HG03066 (cell line): ENCODE measurements around the gene FOXP1.

ENCODE experiments used
- ATAC-seq: cut with Tn5 transposase; IDR thresholded peaks from one replicate; pipeline ENCODE4 v1.9.1; 2021; ENCODE audit warnings: low read depth; ENCODE audit not compliant: unreplicated experiment

The FOXP1 gene

DNA sequence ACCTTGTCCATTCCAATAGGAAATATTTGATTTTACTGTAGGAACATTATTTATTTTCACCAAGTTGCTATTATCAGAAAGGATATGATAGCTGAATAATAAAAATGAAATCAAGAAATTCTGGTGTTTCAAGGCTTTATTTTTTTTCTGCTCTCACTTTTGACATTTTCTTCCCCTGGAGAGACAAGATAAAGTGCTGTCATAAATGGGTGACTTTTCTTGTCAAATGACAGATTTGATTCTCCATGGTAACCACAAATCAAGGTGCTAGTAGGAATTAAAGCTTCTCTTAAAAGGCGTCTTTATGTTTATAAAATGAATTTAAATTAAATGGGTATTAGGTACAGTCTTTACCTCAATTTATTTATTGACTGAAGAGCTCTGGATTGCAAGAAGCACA lies 124.6 kb downstream of the FOXP1 start:
- ATAC-seq = no peak

DNA sequence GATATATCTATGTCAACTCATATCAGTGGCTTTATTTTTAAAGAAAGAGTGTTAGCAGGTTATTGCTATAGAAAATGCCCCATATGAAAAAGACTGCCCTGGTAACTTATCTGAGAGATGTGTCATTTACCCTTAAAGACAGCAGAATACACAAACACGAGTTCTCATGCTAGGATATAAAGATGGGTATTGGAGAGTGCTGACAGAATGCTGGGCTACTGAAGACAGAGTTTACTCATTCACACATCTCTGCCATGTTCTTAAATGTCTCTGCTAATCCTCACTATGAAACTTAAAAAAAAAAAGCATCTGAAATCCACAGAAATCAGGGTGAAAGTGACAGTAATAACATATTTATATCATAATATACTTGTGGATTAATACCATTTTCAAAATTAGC lies 126.7 kb downstream of the FOXP1 start:
- no peak for ATAC-seq

DNA sequence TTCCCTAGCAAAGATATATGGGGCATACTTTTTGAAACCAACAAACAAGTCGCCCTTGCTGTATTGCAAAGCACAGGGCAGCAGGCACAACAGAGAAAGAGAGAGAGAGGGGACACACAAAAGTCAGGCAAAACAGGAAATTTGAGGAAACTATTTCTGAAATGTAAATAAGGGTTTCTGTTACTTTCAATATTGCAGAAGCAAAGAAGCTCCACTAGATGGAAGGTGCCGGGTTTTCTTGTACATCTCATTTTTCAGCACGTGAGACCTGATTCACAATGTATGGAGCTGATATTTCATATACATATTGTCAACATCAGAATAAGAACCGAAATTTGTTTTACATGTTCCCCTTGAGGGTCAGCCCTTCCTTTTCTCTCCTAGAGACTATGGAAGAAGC lies 127.4 kb downstream of the FOXP1 start:
- ATAC-seq = no peak

GRCh38 chr3:71454512-71455403 lies 128.8 kb downstream of the FOXP1 start:
- no peak for ATAC-seq

DNA sequence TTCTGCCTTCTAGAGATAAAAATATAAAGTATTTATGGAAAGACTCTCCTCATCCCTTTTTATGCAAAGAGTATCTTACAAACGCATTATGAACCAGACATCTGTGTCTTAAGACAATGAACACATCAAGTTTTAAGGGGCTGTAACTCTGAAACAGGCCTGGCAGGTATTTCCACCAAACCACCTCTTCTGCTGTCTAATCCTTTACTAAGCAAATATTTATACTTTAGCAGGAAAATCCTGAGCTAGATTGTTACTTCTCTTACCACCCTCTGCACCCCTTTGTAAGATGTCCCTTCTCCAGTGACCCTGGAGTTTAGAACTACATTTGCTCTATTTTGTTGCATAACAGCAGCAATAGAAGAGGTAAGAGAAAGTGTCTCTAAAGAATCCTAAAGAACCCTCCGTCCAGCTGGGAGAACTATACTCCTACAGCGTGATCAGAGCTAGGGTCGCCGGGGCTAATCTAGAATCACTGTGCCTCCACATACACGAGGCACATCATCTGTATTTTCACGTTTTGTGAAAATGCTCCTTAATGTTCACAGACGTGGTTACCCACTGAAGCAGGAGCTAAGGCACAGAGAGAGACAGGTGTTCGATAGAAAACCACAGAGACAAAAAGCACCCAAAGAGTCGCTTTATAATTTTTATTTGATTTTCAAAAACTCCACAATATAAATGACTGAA lies 129.6 kb downstream of the FOXP1 start:
- no peak for ATAC-seq

- ATAC-seq = no peak
Observed at GRCh38 chr3:71453319-71453718, 130.2 kb downstream of the FOXP1 start.

GRCh38 chr3:71451812-71452211 lies 131.7 kb downstream of the FOXP1 start:
- ATAC-seq = no peak

GRCh38 chr3:71451060-71451459 lies 132.5 kb downstream of the FOXP1 start:
- ATAC-seq = no peak

- no peak for ATAC-seq
Observed at GRCh38 chr3:71450162-71450561, 133.4 kb downstream of the FOXP1 start.

GRCh38 chr3:71447803-71448202 lies 135.7 kb downstream of the FOXP1 start:
- no peak for ATAC-seq

DNA sequence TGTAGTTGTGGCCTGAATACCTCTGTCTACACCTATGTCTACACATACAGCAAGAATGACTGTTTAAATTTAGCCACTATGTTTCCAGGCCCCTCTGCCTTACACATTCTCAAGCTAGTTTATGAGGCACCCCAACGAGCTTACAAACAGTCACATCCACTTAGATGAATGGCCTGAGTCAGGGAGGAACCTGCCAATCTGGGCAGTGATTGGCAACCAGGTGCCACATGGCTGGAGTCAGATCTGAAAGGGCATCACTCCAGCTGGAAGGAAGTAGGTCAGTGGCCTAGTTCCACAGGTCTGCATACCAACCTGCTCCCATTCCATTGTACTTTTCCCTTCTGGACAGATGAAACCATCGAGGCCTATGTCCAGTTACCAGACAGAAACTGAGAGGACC lies 136.3 kb downstream of the FOXP1 start:
- ATAC-seq = no peak

DNA sequence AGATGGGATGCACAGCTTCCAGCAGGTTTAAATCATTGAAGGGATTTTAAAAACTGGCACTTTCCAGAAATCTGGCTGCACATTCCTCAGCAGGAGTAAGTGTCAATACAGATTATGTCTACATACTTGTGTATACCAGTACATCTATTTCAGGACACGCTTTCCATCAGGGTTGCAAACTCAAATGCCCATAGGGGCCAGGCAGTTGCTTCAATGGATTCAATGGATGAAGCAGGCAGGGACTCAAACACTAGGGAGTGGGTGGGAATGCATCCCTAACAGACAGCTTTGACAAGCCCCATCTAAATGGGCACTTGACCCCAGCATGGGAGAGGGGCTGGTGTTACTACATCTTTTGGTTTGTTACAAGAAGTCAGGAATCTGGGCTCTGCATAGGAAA lies 136.8 kb downstream of the FOXP1 start:
- ATAC-seq = no peak

DNA sequence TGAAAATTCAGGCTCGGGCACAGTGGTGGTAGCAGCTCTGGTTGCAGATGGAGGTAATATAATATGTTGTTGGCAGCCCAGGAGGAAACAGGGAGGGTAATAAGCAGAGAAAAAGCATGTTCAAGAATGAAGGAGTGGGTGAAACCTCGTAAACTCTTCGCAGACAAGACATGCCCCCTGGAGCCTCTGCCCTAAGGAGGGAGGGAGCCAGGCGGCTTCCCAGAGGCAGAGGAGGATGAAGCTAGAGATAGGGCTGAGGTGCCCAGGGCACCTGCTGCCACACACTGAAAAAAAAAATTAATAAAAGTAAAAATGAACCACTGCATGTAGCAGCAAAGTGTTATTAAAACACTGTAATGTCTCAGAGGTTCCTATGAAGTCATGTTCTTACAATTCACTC lies 137.3 kb downstream of the FOXP1 start:
- ATAC-seq = no peak

DNA sequence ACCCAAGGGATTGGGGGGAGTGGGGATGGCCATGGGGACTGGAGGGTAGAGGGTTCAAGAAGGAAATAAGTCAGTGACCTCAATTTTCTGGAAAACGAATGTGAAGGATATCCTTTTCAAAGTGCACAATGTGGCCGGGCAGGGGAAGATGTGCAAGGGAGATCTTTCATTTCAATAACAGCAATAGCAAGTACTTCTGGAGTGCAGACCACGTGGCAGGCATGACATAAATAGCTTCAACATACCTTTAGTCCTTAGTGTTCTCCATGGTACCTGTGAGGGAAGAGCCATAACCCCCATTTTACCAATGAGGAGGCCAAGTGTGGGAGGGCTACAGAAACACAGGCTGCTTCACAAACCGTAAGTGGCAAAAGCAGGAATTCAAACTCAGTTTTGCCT lies 138.7 kb downstream of the FOXP1 start:
- no peak for ATAC-seq

DNA sequence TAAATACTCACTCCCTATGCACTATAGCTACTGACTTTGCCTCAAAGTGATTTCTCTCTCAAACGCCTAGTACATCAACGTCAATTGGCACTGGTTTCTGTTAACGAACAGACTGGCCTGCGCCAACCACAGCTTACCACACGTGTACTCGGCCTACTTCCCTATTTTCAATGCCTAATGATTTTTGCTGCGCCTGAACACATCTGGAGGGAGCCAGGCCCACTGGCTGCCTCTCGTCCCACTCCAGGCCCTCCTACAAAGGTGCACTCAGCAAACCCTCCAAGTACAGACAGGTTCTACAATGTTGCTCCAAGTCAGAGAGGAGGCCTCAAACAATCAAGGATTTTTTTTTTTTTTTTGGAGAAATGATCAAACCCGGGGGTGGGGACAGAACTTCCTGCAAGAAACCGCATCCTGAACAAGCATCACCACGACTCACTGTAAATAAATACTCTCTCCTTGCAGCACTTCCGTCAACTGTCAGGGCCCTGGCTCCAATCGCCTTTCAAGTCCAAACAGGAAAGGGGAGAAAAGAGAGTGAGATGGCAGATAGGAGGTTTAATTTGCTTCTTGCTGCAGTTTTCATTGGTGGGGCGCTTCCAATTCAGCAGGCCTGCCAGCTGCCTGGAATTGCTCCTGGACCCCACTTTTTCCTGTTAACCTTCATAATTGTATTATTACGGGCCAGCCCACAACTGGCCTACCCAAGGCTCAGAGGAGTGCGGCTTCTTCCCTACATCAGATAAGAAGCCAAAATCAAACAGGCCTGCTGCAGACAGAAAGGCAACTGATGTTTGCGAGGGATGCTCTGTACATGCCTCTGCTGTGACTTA lies 139.3 kb downstream of the FOXP1 start:
- ATAC-seq = peak; percentile 86

GRCh38 chr3:71443332-71443731 lies 140.2 kb downstream of the FOXP1 start:
- no peak for ATAC-seq

DNA sequence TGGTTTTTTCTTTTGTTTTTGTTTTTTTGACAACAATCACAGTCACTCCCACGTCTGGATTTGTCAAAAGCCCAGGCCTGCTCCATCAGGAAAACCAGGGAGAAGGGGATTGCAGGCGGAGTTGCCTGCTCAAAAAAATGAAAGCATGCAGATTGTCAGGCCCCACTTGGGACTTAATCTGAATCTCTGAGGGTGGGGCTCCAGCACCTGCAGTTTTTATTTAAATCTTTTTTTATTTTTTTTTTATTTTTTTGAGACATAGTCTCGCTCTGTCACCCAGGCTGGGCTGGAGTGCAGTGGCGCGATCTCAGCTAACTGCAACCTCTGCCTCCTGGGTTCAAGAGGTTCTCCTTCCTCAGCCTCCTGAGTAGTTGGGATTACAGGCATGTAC lies 140.9 kb downstream of the FOXP1 start:
- no peak for ATAC-seq

GRCh38 chr3:71441925-71442651 lies 141.4 kb downstream of the FOXP1 start:
- no peak for ATAC-seq

GRCh38 chr3:71441217-71441924 lies 142.2 kb downstream of the FOXP1 start:
- ATAC-seq = no peak

DNA sequence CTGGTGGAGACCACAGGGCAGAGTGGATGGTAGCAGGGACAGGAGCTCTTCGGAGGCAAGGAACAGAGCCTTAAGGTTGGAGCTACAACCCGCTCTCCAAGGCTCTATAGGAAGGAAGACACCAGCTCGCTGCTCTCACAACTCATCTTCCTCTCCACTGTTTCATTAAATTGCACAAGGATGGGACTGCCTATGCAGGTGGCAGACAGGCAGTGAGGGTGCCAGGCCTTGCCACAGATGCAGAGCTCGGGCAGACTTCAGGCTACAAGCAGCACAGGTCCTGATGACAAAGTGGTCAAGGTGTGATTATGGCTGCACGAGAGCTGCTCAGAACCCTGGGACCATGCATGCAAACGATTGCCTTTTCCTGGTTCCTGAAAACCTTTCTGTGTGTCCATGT lies 144.6 kb downstream of the FOXP1 start:
- no peak for ATAC-seq
